Measurements from ENCODE around the gene HPSE2. TPM values are rescaled to one million over a fixed set of nuclear protein-coding genes. Genes with fewer than 3 reads are reported as not detected.
"Not testable (repeated sequence)": the region's sequence is repeated elsewhere in the genome, so short reads cannot be mapped to it uniquely, and the experiment has no call there.

HPSE2 gene
- total RNA-seq, 1 donor from 2014 or later = not detected

DNA sequence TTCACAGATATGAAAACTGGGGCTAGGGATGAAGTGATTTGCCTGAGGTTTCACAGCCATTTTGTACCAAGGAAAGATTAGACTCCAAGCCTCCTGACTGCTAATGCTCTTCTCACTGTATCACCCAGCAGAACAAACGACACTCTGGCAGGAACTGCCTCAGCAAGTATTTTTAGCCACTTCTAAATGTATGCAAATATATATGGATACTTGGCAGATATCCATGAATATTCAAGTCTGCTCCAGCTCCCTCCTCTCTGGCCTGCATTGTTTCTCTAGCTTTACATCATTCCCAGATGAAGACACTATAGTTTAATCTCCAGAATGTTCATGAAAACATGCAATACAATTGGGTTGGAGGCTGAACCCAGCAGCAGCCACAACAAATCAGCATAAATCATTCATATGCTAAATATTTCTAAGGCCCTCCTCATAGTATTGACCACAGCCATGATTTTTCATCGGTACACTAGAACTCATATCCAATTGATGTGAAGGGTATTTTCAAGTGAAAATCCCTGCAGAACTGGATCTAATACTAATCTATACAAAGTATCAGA, 65.5 kb downstream of the HPSE2 start:
- DNase-seq (ENCODE audit: extremely low read depth, low read depth, low spot score) = no peak

GRCh38 chr10:99161165-99161564, 74.5 kb downstream of the HPSE2 start:
- no peak for DNase-seq (ENCODE audit: extremely low read depth, low read depth, low spot score)

- DNase-seq (ENCODE audit: extremely low read depth, low read depth, low spot score) = no peak
These were observed 92.0 kb downstream of the HPSE2 start for GRCh38 chr10:99143651-99144050.

- no peak for DNase-seq (ENCODE audit: extremely low read depth, low read depth, low spot score)
These were observed 92.6 kb downstream of the HPSE2 start for GRCh38 chr10:99143011-99143410.

DNA sequence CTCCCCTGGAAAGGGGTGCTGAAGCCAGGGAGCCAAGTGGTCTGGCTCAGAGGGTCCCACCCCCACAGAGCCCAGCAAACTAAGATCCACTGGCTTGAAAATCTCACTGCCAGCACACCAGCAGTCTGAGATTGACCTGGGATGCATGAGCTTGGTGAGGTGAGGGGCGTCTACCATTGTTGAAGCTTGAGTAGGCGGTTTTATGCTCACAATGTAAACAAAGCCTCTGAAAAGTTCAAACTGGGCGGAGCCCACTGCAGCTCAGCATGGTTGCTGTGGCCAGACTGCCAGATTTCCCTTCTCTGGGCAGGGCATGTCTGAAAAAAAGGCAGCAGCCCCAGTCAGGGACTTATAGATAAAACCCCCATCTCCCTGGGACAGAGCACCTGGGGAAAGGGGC, 102.8 kb downstream of the HPSE2 start:
- DNase-seq (ENCODE audit: extremely low read depth, low read depth, low spot score) = not testable (repeated sequence)

DNA sequence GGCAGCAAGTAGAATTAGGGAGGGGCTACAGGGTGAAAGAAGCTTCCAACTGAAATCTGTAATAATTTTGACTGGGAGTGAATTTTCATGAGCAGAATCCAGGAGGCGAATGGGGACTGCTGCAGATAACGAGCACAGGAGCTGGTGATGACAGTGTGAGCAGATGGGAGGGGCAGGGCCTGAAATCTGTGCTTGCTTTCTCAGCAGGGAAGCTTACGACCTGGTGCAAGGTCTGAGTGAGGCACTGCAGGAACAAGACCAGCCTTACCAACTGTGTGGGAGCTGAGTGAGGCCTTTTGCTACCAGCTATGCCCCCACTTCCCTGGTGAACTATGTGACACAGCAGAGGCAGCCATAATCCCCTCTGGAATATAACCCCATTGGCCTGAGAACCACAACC, 109.8 kb downstream of the HPSE2 start:
- DNase-seq (ENCODE audit: extremely low read depth, low read depth, low spot score) = no peak

- DNase-seq (ENCODE audit: extremely low read depth, low read depth, low spot score) = no peak
These were observed 111.3 kb downstream of the HPSE2 start for GRCh38 chr10:99124376-99124775.

- DNase-seq (ENCODE audit: extremely low read depth, low read depth, low spot score) = no peak
These were observed 111.8 kb downstream of the HPSE2 start for GRCh38 chr10:99123851-99124250.

DNA sequence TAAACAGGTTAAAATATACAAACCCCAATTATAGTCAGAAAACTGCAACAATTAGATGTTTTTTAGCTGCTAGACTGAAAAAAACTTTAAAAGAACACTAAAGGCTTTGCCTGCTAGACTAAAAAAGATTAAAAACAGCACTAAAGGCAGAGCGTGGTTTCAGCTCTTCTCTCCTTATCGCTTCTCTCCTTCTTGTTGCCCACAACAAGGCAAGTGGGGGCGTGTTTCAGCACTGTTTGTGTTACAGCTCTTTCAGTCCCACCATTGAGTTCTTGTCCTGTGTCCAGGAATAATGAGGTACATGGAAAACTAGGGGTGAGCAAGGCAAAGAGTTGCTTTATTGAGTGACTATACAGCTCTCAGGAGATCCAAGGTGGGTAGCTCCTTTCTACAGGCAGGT, 112.3 kb downstream of the HPSE2 start:
- DNase-seq (ENCODE audit: extremely low read depth, low read depth, low spot score) = no peak

- DNase-seq (ENCODE audit: extremely low read depth, low read depth, low spot score) = no peak
These were observed 116.3 kb downstream of the HPSE2 start for GRCh38 chr10:99119258-99119748.

- DNase-seq (ENCODE audit: extremely low read depth, low read depth, low spot score) = no peak
These were observed 119.9 kb downstream of the HPSE2 start for GRCh38 chr10:99115703-99116102.

- DNase-seq (ENCODE audit: extremely low read depth, low read depth, low spot score) = no peak
These were observed 150.3 kb downstream of the HPSE2 start for GRCh38 chr10:99085358-99085757.

DNA sequence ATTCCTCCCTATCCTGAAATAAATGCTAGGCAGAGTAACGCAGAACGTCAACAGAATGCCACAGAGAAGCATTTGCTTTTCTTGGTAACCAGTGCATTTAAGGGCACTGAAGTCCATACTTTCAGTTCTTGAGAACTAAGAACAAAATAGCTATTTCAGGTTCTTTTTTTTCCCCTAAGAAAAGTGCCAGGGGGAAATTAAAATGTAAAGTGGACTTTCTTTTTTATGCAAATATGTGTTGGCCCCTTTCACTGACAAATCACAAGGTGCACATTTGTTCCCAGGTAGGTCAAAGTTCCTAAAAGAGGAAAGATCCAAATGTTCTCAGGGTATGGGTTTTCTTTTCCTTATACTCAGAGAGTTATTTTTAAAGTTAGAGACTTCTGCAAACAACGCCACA, 151.5 kb downstream of the HPSE2 start:
- no peak for DNase-seq (ENCODE audit: extremely low read depth, low read depth, low spot score)

GRCh38 chr10:99080275-99080945, 155.2 kb downstream of the HPSE2 start:
- DNase-seq (ENCODE audit: extremely low read depth, low read depth, low spot score) = no peak

GRCh38 chr10:99062591-99062990, 173.1 kb downstream of the HPSE2 start:
- DNase-seq (ENCODE audit: extremely low read depth, low read depth, low spot score) = no peak

DNA sequence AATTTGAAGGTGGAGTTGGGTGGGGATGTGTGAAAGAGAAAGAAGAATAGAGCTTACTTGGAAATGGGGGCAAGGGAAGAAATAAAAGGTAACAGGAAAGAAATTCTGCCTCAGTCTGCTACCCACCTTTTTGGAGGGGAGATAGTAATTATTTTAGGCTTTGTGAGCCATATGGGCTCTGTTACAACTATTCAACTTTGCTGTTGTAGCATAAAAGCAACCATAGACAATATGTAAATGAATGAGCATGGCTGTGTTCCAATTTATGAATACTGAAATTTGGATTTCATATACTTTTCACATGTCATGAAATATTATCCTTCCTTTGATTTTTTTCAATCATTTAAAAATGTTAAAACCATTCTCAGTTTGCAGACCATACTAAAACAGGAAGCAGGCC, 176.9 kb downstream of the HPSE2 start:
- DNase-seq (ENCODE audit: extremely low read depth, low read depth, low spot score) = no peak

DNA sequence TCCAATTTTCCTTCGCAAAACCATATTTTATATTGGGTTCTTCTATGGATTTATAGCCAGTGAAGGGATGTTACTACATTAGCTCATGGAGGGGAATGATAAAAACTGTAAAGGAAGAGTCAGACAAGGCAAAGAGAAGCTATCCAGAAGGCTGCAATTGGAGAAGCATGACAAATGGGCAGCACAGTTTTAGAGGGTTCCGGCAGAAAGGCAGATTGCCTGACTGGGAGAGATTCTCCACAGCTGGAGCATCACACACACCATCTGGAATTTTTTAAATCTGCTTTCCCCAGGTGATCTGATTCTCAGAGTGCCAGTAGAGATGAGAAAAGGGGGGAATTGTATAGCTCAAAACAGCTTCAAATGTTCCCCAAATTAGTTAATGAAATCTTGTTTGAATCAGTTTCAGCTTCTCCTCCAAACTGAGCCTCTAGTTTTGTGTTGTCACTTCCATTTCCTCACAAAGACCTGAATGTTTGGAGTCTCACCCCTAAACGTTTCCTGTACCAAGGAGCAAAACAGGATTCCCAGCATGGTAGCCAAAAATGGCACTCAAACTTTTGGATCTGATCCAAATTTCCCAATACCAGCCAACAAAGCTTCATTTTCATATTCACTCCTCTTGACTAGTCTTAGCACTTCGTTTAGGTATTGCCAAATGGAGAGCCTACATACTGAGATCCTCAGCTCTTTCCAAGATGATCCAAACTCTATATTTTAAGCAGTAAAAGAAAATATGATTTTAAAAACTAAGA, 177.5 kb downstream of the HPSE2 start:
- no peak for DNase-seq (ENCODE audit: extremely low read depth, low read depth, low spot score)

GRCh38 chr10:99045671-99046070, 190.0 kb downstream of the HPSE2 start:
- no peak for DNase-seq (ENCODE audit: extremely low read depth, low read depth, low spot score)

- no peak for DNase-seq (ENCODE audit: extremely low read depth, low read depth, low spot score)
These were observed 193.4 kb downstream of the HPSE2 start for GRCh38 chr10:99042051-99042771.

DNA sequence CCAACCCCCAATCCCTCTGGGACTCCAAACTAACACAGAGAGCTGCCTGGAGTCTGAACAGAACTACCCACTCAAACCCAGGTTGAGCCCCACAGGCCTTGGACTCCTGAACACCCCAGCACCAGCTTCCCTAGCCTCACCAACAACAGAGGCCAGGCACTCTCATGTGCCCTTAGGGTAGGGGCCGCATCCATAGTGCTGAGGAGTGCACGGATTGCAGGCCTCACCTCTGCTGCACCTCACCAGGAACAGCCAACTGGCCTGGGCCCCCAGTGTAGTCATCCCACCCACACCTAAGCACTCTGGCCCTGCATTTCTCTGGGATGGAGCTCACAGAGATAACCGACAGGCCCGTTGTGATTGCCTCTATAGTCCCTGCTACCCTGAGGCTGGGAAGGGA, 194.2 kb downstream of the HPSE2 start:
- no peak for DNase-seq (ENCODE audit: extremely low read depth, low read depth, low spot score)

GRCh38 chr10:99013885-99014284, 221.8 kb downstream of the HPSE2 start:
- DNase-seq (ENCODE audit: extremely low read depth, low read depth, low spot score) = no peak

All from glomerular endothelial cell (primary cell).